Lung microvascular endothelial cell (primary cell): ENCODE data around the gene KTN1. TPM values are rescaled to one million over a fixed set of nuclear protein-coding genes. Genes with fewer than 3 reads are reported as not detected.

Experiments used
- DNase-seq, 2 donors: peaks; one replicate each; pipeline versions ENCODE4 v3.0.0 to v3.0.0-alpha.2; 2010; ENCODE audit warnings: low read depth in 2 of 2
- total RNA-seq: library from RNA; depleted of rRNA; stranded (reverse); fragments of >200 nt; gene quantifications from 2 replicates; pipeline ENCODE4 v1.2.1, GENCODE V29; 2014

The KTN1 gene
- total RNA-seq, 1 donor from 2014 or later: 172 TPM

- peak in 1 of 2 donors; percentile 39 for DNase-seq
These were observed 131.3 kb downstream of the KTN1 start for GRCh38 chr14:55711175-55711811.

GRCh38 chr14:55712491-55712890, 132.5 kb downstream of the KTN1 start:
- no peak for DNase-seq

GRCh38 chr14:55713486-55713885, 133.5 kb downstream of the KTN1 start:
- no peak for DNase-seq

GRCh38 chr14:55715889-55716288, 135.9 kb downstream of the KTN1 start:
- no peak for DNase-seq

GRCh38 chr14:55717621-55718020, 137.6 kb downstream of the KTN1 start:
- no peak for DNase-seq

GRCh38 chr14:55718551-55718950, 138.5 kb downstream of the KTN1 start:
- DNase-seq: no peak

GRCh38 chr14:55720796-55721195, 140.8 kb downstream of the KTN1 start:
- no peak for DNase-seq

GRCh38 chr14:55721353-55721752, 141.3 kb downstream of the KTN1 start:
- peak in 1 of 2 donors; percentile 73 for DNase-seq

- DNase-seq: no peak
These were observed 142.0 kb downstream of the KTN1 start for GRCh38 chr14:55722054-55722453.

GRCh38 chr14:55724736-55725135, 144.7 kb downstream of the KTN1 start:
- no peak for DNase-seq

- peak in 1 of 2 donors; percentile 23 for DNase-seq
These were observed 150.7 kb downstream of the KTN1 start for GRCh38 chr14:55730592-55731310.

- no peak for DNase-seq
These were observed 151.4 kb downstream of the KTN1 start for GRCh38 chr14:55731311-55731872.

- peak; percentile 51 to 69 for DNase-seq
These were observed 152.0 kb downstream of the KTN1 start for GRCh38 chr14:55731881-55732498.

GRCh38 chr14:55733599-55733998, 153.6 kb downstream of the KTN1 start:
- no peak for DNase-seq

Other genes starting within 250 kb of the KTN1 start
- gene ATG14, start 168.4 kb upstream of the KTN1 start, total RNA-seq: 10.5 and 13.1 TPM in 2 replicates
- gene TBPL2, start 139.6 kb upstream of the KTN1 start, total RNA-seq: not detected in 2 replicates